HepG2 (cell line): ENCODE results near the gene C1QTNF1. TPM values are rescaled to one million over a fixed set of nuclear protein-coding genes. Genes with fewer than 3 reads are reported as not detected.

Experiments used
- ATAC-seq: fragments of 200-7000 bp; cut with Tn5 transposase; 3 replicates; pipeline ENCODE4 v1.9.1; 2020; ENCODE audit warnings: mild to moderate bottlenecking, moderate library complexity
- BruUV-seq: library from RNA; stranded (reverse); fragments of 400-500 nt; replicated peaks from 2 replicates; lab custom pipeline; 2021; lab: Mats Ljungman, UMichigan
- CTCF ChIA-PET: fragments of 300-600 bp; formaldehyde crosslinking; extraction: SDS; loops from one replicate; lab custom pipeline; 2021; ENCODE audit warnings: low total read pairs, inconsistent platforms, low intra/inter-chr PET ratio; lab: Yijun Ruan, JAX
- POLR2A ChIA-PET: fragments of 350-600 bp; sonication (Branson Sonifier 250); formaldehyde crosslinking; loops from one replicate; lab custom pipeline; 2020; ENCODE audit warnings: antibody characterized with exemption, inconsistent platforms; lab: Yijun Ruan, JAX
- DNase-seq: peaks from one replicate; pipeline ENCODE4 v3.0.0-alpha.2; 2015; ENCODE audit warnings: low spot score
- FAIRE-seq: peaks from 3 replicates; lab custom pipeline; 2011; peaks lifted over from hg19 to GRCh38; lab: Jason Lieb, UNC
- H2AFZ ChIP-seq: one replicate; pipeline ENCODE4 v1.6.1; 2011; ENCODE audit warnings: low read length, inconsistent platforms
- H3K27ac ChIP-seq: fragments of 300-600 bp; 3 replicates; pipeline ENCODE4 v1.8.0; 2011; ENCODE audit warnings: mixed run types, mild to moderate bottlenecking, mixed read lengths, low read length, inconsistent platforms; ENCODE audit not compliant: insufficient read depth; ENCODE audit errors: extremely low read length
- H3K27me3 ChIP-seq, 2 experiments: fragments of 200-600 bp in 1 of 2; 2 replicates in 1 of 2; 3 replicates in 1 of 2; pipeline versions ENCODE4 v1.6.0 to v1.8.0; 2011; ENCODE audit warnings: low read length in 2 of 2, mild to moderate bottlenecking in 2 of 2, moderate library complexity in 2 of 2, inconsistent platforms in 1 of 2; ENCODE audit not compliant: insufficient read depth in 2 of 2, control insufficient read depth in 1 of 2
- H3K36me3 ChIP-seq, 2 experiments: fragments of 200-600 bp in 1 of 2; replicated peaks in 1 of 2; 2 replicates in 1 of 2; 3 replicates in 1 of 2; pipeline versions ENCODE4 v1.5.1 to v1.8.0; 2011; ENCODE audit warnings: low read length in 2 of 2, inconsistent platforms in 1 of 2; ENCODE audit not compliant: insufficient read depth in 2 of 2, control insufficient read depth in 1 of 2
- H3K4me1 ChIP-seq: 2 replicates; pipeline ENCODE4 v1.5.1; 2012; ENCODE audit warnings: low read length, inconsistent platforms; ENCODE audit not compliant: insufficient read depth
- H3K4me2 ChIP-seq: 2 replicates; pipeline ENCODE4 v1.6.0; 2011; ENCODE audit warnings: low read depth, low read length, inconsistent platforms
- H3K4me3 ChIP-seq, 3 experiments: fragments of 200-600 bp in 1 of 3; sonication (generic), shearing (Covaris generic) in 1 of 3; replicated peaks in 1 of 3; 2 replicates each; pipeline ENCODE4 v1.5.1; 2011 to 2016; ENCODE audit warnings: low read length in 3 of 3, inconsistent platforms in 2 of 3, low read depth in 2 of 3, mild to moderate bottlenecking in 2 of 3, control low read depth in 1 of 3, mixed read lengths in 1 of 3; ENCODE audit not compliant: insufficient read depth in 1 of 3
- H3K79me2 ChIP-seq: one replicate; pipeline ENCODE4 v1.6.1; 2011; ENCODE audit warnings: low read length, inconsistent platforms; ENCODE audit not compliant: insufficient read depth
- H3K9ac ChIP-seq: 2 replicates; pipeline ENCODE4 v1.6.0; 2011; ENCODE audit warnings: mild to moderate bottlenecking, low read depth, low read length, inconsistent platforms; ENCODE audit not compliant: insufficient read depth
- H3K9me3 ChIP-seq: 2 replicates; pipeline ENCODE4 v1.5.1; 2012; ENCODE audit warnings: mild to moderate bottlenecking, low read length
- H4K20me1 ChIP-seq: 2 replicates; pipeline ENCODE4 v1.6.0; 2011; ENCODE audit warnings: inconsistent platforms, mild to moderate bottlenecking, low read length, moderate library complexity; ENCODE audit not compliant: insufficient read depth
- ARNT ChIP-seq: fragments of 450-650 bp; IDR thresholded peaks from 2 replicates; pipeline ENCODE4 v1.6.1; 2017
- ATF7 ChIP-seq, 2 experiments: fragments of 450-650 bp in 1 of 2; sonication (generic) in 1 of 2; formaldehyde crosslinking in 1 of 2; IDR thresholded peaks; 2 replicates each; pipeline versions ENCODE4 v1.4.0 to v1.6.1; 2016 to 2020; ENCODE audit warnings: antibody characterized with exemption in 1 of 2, mild to moderate bottlenecking in 1 of 2, missing genetic modification reagents in 1 of 2
- CCDC6 ChIP-seq: sonication (generic); formaldehyde crosslinking; IDR thresholded peaks from 2 replicates; pipeline ENCODE4 v1.8.1; 2022; ENCODE audit warnings: mild to moderate bottlenecking, missing genetic modification reagents, moderate library complexity
- DPF2 ChIP-seq: sonication (generic); formaldehyde crosslinking; IDR thresholded peaks from 2 replicates; pipeline ENCODE4 v1.4.0; 2020; ENCODE audit warnings: mild to moderate bottlenecking, low read depth, missing genetic modification reagents, borderline replicate concordance
- HIC2 ChIP-seq: sonication (generic); formaldehyde crosslinking; IDR thresholded peaks from 2 replicates; pipeline ENCODE4 v1.9.0; 2022; ENCODE audit warnings: low read depth, missing genetic modification reagents
- HIVEP1 ChIP-seq: sonication (generic); formaldehyde crosslinking; IDR thresholded peaks from 2 replicates; pipeline ENCODE4 v1.4.0; 2020; ENCODE audit warnings: mild to moderate bottlenecking, missing genetic modification reagents
- HOXA9 ChIP-seq: sonication (generic); formaldehyde crosslinking; IDR thresholded peaks from 2 replicates; pipeline ENCODE4 v1.8.1; 2022; ENCODE audit warnings: missing genetic modification reagents, mild to moderate bottlenecking, moderate library complexity, borderline replicate concordance
- NFKBIZ ChIP-seq: IDR thresholded peaks from 2 replicates; pipeline ENCODE4 v1.6.1; 2018; ENCODE audit warnings: missing genetic modification reagents, missing compliant biosample characterization
- NONO ChIP-seq, 2 experiments: fragments of 450-650 bp in 1 of 2; sonication (generic) in 1 of 2; formaldehyde crosslinking in 1 of 2; IDR thresholded peaks in 1 of 2; conservative IDR thresholded peaks in 1 of 2; 2 replicates each; pipeline versions ENCODE4 v1.6.1 to v1.8.0; 2017 to 2022; ENCODE audit warnings: mild to moderate bottlenecking in 1 of 2, missing genetic modification reagents in 1 of 2, moderate library complexity in 1 of 2
- PLSCR1 ChIP-seq: sonication (generic); formaldehyde crosslinking; IDR thresholded peaks from 2 replicates; pipeline ENCODE4 v1.5.0; 2020; ENCODE audit warnings: missing genetic modification reagents, mild to moderate bottlenecking, borderline replicate concordance
- TEAD3 ChIP-seq: optimal IDR thresholded peaks from 2 replicates; pipeline ENCODE3; 2016; ENCODE audit warnings: borderline replicate concordance
- ZNF589 ChIP-seq: sonication (generic); formaldehyde crosslinking; conservative IDR thresholded peaks from 2 replicates; pipeline ENCODE4 v1.8.0; 2022; ENCODE audit warnings: mild to moderate bottlenecking, moderate library complexity, missing genetic modification reagents
- ZNF841 ChIP-seq: sonication (generic); formaldehyde crosslinking; IDR thresholded peaks from 2 replicates; pipeline ENCODE4 v1.8.1; 2023; ENCODE audit warnings: missing genetic modification reagents, borderline replicate concordance
- WGBS: methylation state at CpG from one replicate; pipeline ENCODE4 v1.1.6; 2017; ENCODE audit warnings: low lambda C conversion rate; 5-methylcytosine and 5-hydroxymethylcytosine counted together
- in situ Hi-C: cut with HindIII; loops from 2 replicates; pipeline ENCODE4 v1.10.0; 2017; ENCODE audit warnings: low pct_unique_long_range_greater_than_20kb; ENCODE audit not compliant: extremely low pct_ligation_motif_present
- intact Hi-C: fragments of 100-400 bp; cut with micrococcal nuclease; formaldehyde crosslinking; loops from one replicate; pipeline ENCODE4 v1.10.0; 2022; ENCODE audit not compliant: unreplicated experiment
- polyA plus RNA-seq, 8 experiments: library from polyadenylated mRNA; depleted of rRNA in 3 of 8; stranded (reverse) in 7 of 8; unstranded in 1 of 8; fragments of >200 nt; fragmentation: Illumina TruSeq in 4 of 8; extraction: Trizol in 4 of 8; gene quantifications; 2 replicates each; pipeline versions ENCODE4 v1.2.1 to v1.2.3, GENCODE V29; 2011 to 2016; ENCODE audit warnings: low read depth in 4 of 8, missing spikeins in 1 of 8, mixed read lengths in 1 of 8; ENCODE audit not compliant: insufficient read depth in 1 of 8
- total RNA-seq, 5 experiments: library from RNA; depleted of rRNA; stranded (reverse); fragments of >200 nt; fragmentation: Illumina TruSeq; extraction: Trizol; gene quantifications; 2 replicates each; pipeline ENCODE4 v1.2.3, GENCODE V29; 2016; ENCODE audit warnings: low read depth in 1 of 5
- TF ChIP-seq, protein P1 (sequence below): sonication (generic); formaldehyde crosslinking; IDR thresholded peaks from 2 replicates; pipeline ENCODE4 v1.5.0; 2020; ENCODE audit warnings: mild to moderate bottlenecking, missing genetic modification reagents, moderate library complexity
- TF ChIP-seq, protein P2 (sequence below): IDR thresholded peaks from 2 replicates; pipeline ENCODE4 v1.6.1; 2018; ENCODE audit warnings: missing genetic modification reagents

The C1QTNF1 gene
- total and polyA plus RNA-seq, 2 of the 13 experiments (the other 11 are each of a cell fraction or from before 2014, with no cell fraction given): 0.18 to 0.86 TPM

DNA sequence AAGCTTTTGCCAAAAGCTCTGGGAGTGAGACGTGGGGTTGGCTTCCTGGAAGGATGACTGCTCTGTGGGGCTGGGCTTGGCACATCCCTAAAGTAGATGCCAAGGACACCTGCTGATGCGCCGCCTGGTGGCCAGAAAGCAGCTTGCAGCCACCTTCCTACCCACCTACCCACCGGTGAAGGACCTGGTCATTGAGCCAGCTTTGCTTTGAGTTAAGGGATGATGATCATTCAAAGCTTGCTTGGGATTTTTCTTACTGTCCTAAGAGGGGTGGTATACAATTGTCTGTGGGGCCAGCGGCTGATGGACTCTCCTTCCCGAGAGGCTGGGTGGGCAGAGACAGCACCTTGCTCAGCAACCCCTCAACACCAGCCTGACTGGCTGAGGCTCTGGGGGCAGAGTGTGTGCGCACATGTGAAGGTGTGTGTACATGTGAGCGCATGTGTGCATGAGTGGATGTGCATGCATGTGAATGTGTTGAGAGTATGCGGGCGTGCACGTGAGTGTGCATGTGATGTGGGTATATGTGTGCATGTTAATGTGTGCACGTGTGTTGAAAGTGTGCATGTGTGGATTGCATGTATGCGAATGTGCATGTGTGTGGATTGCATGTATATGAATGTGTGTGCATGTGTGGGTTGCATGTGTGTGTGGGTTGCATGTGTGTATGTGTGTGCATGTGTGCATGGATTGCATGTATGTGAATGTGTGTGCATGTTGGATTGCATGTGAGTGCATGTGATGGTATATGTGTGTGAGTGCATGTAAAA lies 18.6 kb downstream of the C1QTNF1 start:
- 51% methylated on average over 12 of the region's 13 CpGs for WGBS
- in situ Hi-C loops (no loop called here), intact Hi-C loops (loop anchor here (1.0 kb wide), 1 partner anchor 23 kb away; no protein-coding TSS in a partner anchor)
- Histone ChIP-seq H3K36me3 (no peaks in the 10 kb centered on the region), H4K20me1 (no peaks in the 10 kb centered on the region; the same call in 1 of the 2 replicates), H3K4me2 (no peak overlapping the region), H2AFZ (no peak overlapping the region), H3K4me3 (no peak overlapping the region), H3K27ac (no peak overlapping the region), H3K9ac (no peak overlapping the region), H3K27me3 (peaks cover 12 to 53% of the 10 kb centered on the region in 2 experiments; a peak in 4 of 5 replicates), H3K9me3 (no peaks in the 10 kb centered on the region), H3K4me1 (peaks cover 17% of the 10 kb centered on the region), H3K79me2 (no peaks in the 10 kb centered on the region)
- BruUV-seq: no TSS peak
- CTCF ChIA-PET: interaction anchor here (1.3 to 3.1 kb wide), 4 partner anchors 22 to 57 kb away, joined by 4 to 71 read pairs (median 7); no protein-coding TSS in a partner anchor
- ATAC-seq (peak; percentile 64), DNase-seq (peak; percentile 49), FAIRE-seq (peak; percentile 88)
- POLR2A ChIA-PET: interaction anchor here (1.7 to 8.8 kb wide), 2 partner anchors 16 to 22 kb away, joined by 5 to 127 read pairs; no protein-coding TSS in a partner anchor
- TF ChIP-seq, protein P1, sequence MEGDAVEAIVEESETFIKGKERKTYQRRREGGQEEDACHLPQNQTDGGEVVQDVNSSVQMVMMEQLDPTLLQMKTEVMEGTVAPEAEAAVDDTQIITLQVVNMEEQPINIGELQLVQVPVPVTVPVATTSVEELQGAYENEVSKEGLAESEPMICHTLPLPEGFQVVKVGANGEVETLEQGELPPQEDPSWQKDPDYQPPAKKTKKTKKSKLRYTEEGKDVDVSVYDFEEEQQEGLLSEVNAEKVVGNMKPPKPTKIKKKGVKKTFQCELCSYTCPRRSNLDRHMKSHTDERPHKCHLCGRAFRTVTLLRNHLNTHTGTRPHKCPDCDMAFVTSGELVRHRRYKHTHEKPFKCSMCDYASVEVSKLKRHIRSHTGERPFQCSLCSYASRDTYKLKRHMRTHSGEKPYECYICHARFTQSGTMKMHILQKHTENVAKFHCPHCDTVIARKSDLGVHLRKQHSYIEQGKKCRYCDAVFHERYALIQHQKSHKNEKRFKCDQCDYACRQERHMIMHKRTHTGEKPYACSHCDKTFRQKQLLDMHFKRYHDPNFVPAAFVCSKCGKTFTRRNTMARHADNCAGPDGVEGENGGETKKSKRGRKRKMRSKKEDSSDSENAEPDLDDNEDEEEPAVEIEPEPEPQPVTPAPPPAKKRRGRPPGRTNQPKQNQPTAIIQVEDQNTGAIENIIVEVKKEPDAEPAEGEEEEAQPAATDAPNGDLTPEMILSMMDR (CRISPR knock-in tag): peak; percentile 94
- TF ChIP-seq NFKBIZ (CRISPR knock-in tag) (no peak), ARNT (peak; percentile 58; the same call in 1 of the 2 replicates), DPF2 (no peak), HIVEP1 (CRISPR knock-in tag) (no peak), ZNF841 (no peak), CCDC6 (CRISPR knock-in tag) (no peak), PLSCR1 (CRISPR knock-in tag) (no peak), ATF7 (IDR thresholded peaks at IDR 0.05) (0 out of 2 replicates have a peak, but pooled peaks have one; percentile 39), ATF7 (CRISPR knock-in tag; IDR thresholded peaks at IDR 0.05) (no peak), NONO (IDR thresholded peaks at IDR 0.05) (no peak), NONO (CRISPR knock-in tag; conservative IDR thresholded peaks at IDR 0.05) (0 out of 2 replicates have a peak, but pooled peaks have one; percentile 27), HOXA9 (CRISPR knock-in tag) (0 out of 2 replicates have a peak, but pooled peaks have one; percentile 62), ZNF589 (CRISPR knock-in tag) (peak; percentile 45; the same call in 1 of the 2 replicates), HIC2 (CRISPR knock-in tag) (peak; percentile 68; the same call in 1 of the 2 replicates), TEAD3 (CRISPR knock-in tag) (peak; percentile 56)
- TF ChIP-seq, protein P2, sequence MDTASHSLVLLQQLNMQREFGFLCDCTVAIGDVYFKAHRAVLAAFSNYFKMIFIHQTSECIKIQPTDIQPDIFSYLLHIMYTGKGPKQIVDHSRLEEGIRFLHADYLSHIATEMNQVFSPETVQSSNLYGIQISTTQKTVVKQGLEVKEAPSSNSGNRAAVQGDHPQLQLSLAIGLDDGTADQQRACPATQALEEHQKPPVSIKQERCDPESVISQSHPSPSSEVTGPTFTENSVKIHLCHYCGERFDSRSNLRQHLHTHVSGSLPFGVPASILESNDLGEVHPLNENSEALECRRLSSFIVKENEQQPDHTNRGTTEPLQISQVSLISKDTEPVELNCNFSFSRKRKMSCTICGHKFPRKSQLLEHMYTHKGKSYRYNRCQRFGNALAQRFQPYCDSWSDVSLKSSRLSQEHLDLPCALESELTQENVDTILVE (CRISPR knock-in tag): no peak
